Activated CD4-positive, alpha-beta T cell treated with anti-CD3 and anti-CD28 coated beads, Interleukin-2, amount 10 ng/mL, durations not matched to agents 24 days and 14 days (primary cell): ENCODE data around the gene HDAC10. TPM values are rescaled to one million over a fixed set of nuclear protein-coding genes. Genes with fewer than 3 reads are reported as not detected.

Source experiments
- DNase-seq: peaks from one replicate; pipeline ENCODE4 v3.0.0; 2022
- H3K27ac Mint-ChIP-seq: one replicate; pipeline ENCODE4 v1.8.0; 2022; ENCODE audit warnings: mild to moderate bottlenecking, mixed read lengths
- H3K27me3 Mint-ChIP-seq: one replicate; pipeline ENCODE4 v1.8.0; 2022; ENCODE audit warnings: mixed read lengths
- H3K36me3 Mint-ChIP-seq: one replicate; pipeline ENCODE4 v1.8.0; 2022; ENCODE audit warnings: low read depth, mild to moderate bottlenecking, mixed read lengths
- H3K4me1 Mint-ChIP-seq: one replicate; pipeline ENCODE4 v1.8.0; 2021; ENCODE audit warnings: mixed read lengths
- H3K4me3 Mint-ChIP-seq: one replicate; pipeline ENCODE4 v1.8.0; 2022; ENCODE audit warnings: mild to moderate bottlenecking, moderate library complexity, mixed read lengths
- H3K9me3 Mint-ChIP-seq: one replicate; pipeline ENCODE4 v1.8.0; 2021; ENCODE audit warnings: mixed read lengths
- intact Hi-C: fragments of 100-400 bp; cut with micrococcal nuclease; formaldehyde crosslinking; loops from one replicate; pipeline ENCODE4 v1.15.1; 2023
- total RNA-seq: library from RNA; stranded (reverse); gene quantifications from 2 replicates; pipeline ENCODE4 v1.2.3, GENCODE V29; 2022

The HDAC10 gene
- total RNA-seq, 1 donor from 2014 or later: 64.6 TPM

GRCh38 chr22:50260434-50260800 is 9.4 kb upstream of the HDAC10 start:
- Mint-ChIP-seq H3K9me3 (no peaks in the 10 kb centered on the region), H3K4me3 (peak overlapping the region; percentile 62), H3K27ac (no peak overlapping the region), H3K36me3 (peaks cover 3% of the 10 kb centered on the region), H3K27me3 (peaks cover 12% of the 10 kb centered on the region), H3K4me1 (peaks cover 5% of the 10 kb centered on the region)
- intact Hi-C loops: no loop called here
- no peak for DNase-seq

GRCh38 chr22:50259302-50259701 is 8.2 kb upstream of the HDAC10 start:
- Mint-ChIP-seq H3K4me3 (no peak overlapping the region), H3K36me3 (no peaks in the 10 kb centered on the region), H3K27me3 (peaks cover 12% of the 10 kb centered on the region), H3K27ac (no peak overlapping the region), H3K4me1 (peaks cover 5% of the 10 kb centered on the region), H3K9me3 (no peaks in the 10 kb centered on the region)
- intact Hi-C loops: no loop called here
- DNase-seq: no peak

GRCh38 chr22:50258361-50259292 is 7.6 kb upstream of the HDAC10 start:
- Mint-ChIP-seq H3K9me3 (no peaks in the 10 kb centered on the region), H3K36me3 (no peaks in the 10 kb centered on the region), H3K4me3 (peak overlapping the region; percentile 40), H3K27me3 (peaks cover 12% of the 10 kb centered on the region), H3K27ac (no peak overlapping the region), H3K4me1 (peaks cover 5% of the 10 kb centered on the region)
- intact Hi-C loops: no loop called here
- no peak for DNase-seq

DNA sequence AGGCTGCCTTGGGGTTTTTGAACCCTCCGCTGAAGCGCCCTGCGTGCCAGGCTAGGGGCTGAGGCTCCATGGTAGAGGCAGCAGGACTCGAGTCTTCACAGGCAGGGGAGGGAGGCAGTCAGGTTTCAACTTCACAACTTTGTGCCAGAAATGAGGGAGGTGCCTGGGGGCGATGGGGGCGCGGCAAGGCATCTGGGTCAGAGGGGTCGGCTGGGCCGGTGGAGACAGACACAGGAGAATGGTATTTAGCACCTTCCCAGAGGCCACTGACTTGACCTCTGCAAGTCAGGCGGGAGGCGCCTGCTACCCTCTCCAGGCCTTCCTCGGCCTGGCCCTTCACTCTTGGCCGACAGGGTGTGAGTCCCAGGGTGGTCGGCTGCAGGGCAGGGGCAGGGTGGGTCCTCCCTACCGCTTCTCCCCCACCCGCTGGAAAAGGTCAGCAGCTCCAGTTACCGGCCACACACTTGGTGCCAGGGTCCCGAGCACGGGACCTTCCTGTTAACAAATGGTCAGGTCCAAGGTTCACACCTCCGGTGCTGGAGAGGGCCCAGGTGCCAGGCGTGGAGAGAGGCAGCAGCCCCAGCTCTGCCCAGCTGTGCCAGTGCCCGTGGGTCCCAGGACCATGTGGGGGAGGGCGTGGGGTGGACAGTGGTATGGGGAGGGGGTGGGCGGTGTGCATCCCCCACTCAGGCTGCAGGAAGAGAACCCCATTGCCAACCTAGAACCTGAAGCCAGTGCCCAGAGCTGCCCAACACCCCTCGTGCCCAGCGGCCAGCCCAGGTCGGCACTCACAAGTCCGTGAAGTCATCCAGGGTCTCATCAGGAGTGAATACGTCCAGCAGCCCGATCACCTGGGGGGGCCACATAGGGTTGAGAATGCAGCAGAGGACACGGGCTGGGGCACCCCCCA is 6.6 kb upstream of the HDAC10 start:
- intact Hi-C loops: no loop called here
- Mint-ChIP-seq H3K4me1 (peaks cover 5% of the 10 kb centered on the region), H3K27me3 (peaks cover 12% of the 10 kb centered on the region), H3K4me3 (no peak overlapping the region), H3K27ac (no peak overlapping the region), H3K36me3 (no peaks in the 10 kb centered on the region), H3K9me3 (no peaks in the 10 kb centered on the region)
- DNase-seq: no peak

DNA sequence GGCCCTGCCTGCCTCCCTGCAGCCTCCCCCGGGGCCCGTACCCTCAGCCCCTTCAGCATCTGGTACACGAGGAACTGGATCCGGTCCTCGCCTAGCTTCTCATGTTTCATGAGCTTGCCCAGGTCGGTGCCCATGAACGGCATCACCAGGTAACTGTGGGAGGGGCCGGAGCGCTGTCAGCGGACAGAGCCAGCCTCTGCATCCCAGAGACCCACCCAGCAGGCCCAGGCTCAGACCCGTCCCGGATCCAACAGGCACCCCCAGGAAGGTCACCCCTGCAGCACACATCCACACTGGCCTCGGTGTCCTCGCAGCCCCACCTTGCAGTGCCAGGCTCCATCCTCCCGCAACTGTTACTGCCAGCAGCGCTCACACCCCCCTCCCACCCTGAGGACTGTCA is 6.0 kb upstream of the HDAC10 start:
- no peaks in the 10 kb centered on the region for H3K36me3 Mint-ChIP-seq
- H3K9me3 Mint-ChIP-seq: no peaks in the 10 kb centered on the region
- H3K27ac Mint-ChIP-seq: no peak overlapping the region
- intact Hi-C loops: no loop called here
- no peak for DNase-seq
- peaks cover under 1% of the 10 kb centered on the region for H3K4me1 Mint-ChIP-seq
- H3K4me3 Mint-ChIP-seq: no peak overlapping the region
- peaks cover 6% of the 10 kb centered on the region for H3K27me3 Mint-ChIP-seq

- Mint-ChIP-seq H3K4me1 (no peaks in the 10 kb centered on the region), H3K27me3 (peaks cover 4% of the 10 kb centered on the region), H3K36me3 (no peaks in the 10 kb centered on the region), H3K4me3 (no peak overlapping the region), H3K9me3 (no peaks in the 10 kb centered on the region), H3K27ac (no peak overlapping the region)
- DNase-seq: no peak
- intact Hi-C loops: no loop called here
Observed at GRCh38 chr22:50256258-50256862, 5.3 kb upstream of the HDAC10 start.

GRCh38 chr22:50255607-50256006 is 4.5 kb upstream of the HDAC10 start:
- intact Hi-C loops: no loop called here
- no peaks in the 10 kb centered on the region for H3K36me3 Mint-ChIP-seq
- H3K4me3 Mint-ChIP-seq: no peak overlapping the region
- H3K27me3 Mint-ChIP-seq: peaks cover 4% of the 10 kb centered on the region
- H3K4me1 Mint-ChIP-seq: no peaks in the 10 kb centered on the region
- H3K9me3 Mint-ChIP-seq: no peaks in the 10 kb centered on the region
- DNase-seq: no peak
- H3K27ac Mint-ChIP-seq: no peak overlapping the region

DNA sequence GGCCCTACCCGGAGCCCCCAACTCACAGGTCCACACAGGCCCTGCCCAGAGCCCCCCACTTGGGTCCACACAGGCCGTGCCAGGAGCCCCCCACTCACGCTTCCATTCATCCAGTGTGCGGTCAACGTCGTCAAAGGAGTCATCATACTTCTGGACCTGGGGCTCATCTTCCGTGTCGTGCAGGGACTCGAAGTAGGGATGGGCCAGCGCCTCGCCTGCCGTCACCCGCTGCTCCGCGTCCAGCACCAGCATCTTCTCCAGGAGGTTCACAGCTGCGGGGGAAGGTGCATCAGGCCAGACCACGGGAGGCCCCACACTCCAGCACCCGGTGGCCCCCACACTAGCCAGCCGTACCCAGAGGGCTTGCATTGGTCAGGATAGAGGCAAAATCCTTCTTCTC is 4.0 kb upstream of the HDAC10 start:
- Mint-ChIP-seq H3K9me3 (no peaks in the 10 kb centered on the region), H3K27me3 (peaks cover 4% of the 10 kb centered on the region), H3K4me1 (no peaks in the 10 kb centered on the region), H3K4me3 (no peak overlapping the region), H3K36me3 (no peaks in the 10 kb centered on the region), H3K27ac (no peak overlapping the region)
- no peak for DNase-seq
- intact Hi-C loops: no loop called here

DNA sequence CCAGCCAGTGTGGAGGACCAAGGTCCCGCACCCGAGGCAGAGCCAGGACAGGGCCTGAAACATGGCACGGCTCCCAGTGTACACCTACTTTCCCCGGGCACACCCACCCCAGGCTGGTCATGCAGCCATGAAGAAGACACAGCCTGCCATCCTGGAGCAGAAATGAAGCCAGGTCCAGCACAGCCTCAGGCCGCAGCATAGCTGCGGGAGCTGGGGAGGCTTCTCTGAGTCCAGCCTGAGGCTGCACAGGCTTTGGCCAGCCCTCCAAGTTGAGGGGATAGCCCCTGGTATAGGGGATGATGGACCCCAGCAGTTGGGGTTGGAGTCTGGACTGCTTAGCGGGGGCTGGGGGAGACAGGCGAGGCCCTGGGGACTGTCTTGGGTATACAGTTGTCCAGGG is 2.9 kb upstream of the HDAC10 start:
- Mint-ChIP-seq H3K27me3 (peaks cover under 1% of the 10 kb centered on the region), H3K4me1 (no peaks in the 10 kb centered on the region), H3K27ac (no peak overlapping the region), H3K36me3 (no peaks in the 10 kb centered on the region), H3K4me3 (no peak overlapping the region), H3K9me3 (no peaks in the 10 kb centered on the region)
- no peak for DNase-seq
- intact Hi-C loops: loop anchor here (5.0 kb wide), 3 partner anchors 73 to 438 kb away; partner anchors contain the start of genes DENND6B, LMF2 and NCAPH2

DNA sequence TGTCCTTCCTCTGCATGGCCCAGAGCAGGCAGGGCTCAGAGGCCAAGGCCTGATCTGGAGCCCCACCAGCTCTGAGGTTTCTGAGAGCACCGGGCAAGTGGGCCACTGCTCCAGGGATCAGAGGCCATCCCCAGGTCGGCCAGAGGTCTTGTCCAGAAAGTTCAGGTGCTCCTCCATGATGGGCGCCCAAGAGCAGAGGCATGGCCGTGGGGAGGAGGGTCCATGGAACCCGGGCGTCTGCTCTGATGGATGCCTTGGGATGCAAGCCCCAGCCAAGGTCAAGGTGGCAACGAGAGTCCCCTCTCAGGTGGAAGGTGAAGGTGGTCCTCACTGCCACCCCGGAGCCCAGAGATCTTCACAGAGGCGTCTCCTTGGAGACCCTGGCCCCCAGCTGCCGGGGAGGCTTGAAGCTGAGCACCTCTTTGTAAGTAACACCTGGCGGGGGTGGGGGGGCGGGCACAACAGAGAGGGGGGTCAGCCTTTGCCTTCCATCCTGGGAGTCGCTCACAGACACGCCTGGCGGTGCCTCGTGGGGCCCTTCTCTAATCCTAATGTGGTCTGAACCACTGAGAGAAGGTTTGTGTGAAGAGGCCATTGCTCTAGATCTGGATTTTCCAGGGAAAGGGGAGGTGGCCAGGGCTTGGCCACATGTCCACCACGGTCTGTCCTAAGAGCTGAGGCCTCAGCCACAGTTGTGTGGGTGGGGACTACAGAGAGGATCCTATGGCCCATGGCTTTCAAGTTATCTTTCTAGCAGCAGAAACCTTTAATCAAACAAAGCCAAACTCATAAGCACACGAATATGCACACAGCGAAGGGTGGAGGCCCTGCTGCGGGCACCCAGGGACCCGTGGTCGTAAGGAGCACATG is 2.2 kb upstream of the HDAC10 start:
- intact Hi-C loops: loop anchor here (5.0 kb wide), 3 partner anchors 74 to 439 kb away; partner anchors contain the start of genes DENND6B, LMF2 and NCAPH2

GRCh38 chr22:50252082-50253045 is 1.3 kb upstream of the HDAC10 start:
- peaks cover 3% of the 10 kb centered on the region for H3K36me3 Mint-ChIP-seq
- no peaks in the 10 kb centered on the region for H3K27me3 Mint-ChIP-seq
- peak; percentile 90 for DNase-seq
- H3K9me3 Mint-ChIP-seq: no peaks in the 10 kb centered on the region
- peak overlapping the region; percentile 17 for H3K4me3 Mint-ChIP-seq
- peaks cover 1% of the 10 kb centered on the region for H3K4me1 Mint-ChIP-seq
- intact Hi-C loops: loop anchor here (1.0 to 5.0 kb wide), 4 partner anchors 75 to 440 kb away; partner anchors contain the start of genes DENND6B, LMF2 and NCAPH2
- no peak overlapping the region for H3K27ac Mint-ChIP-seq

More for the DNA sequence above, 2.2 kb upstream of the HDAC10 start:
- Mint-ChIP-seq H3K4me1 (no peaks in the 10 kb centered on the region), H3K27ac (no peak overlapping the region), H3K27me3 (no peaks in the 10 kb centered on the region), H3K36me3 (no peaks in the 10 kb centered on the region), H3K9me3 (no peaks in the 10 kb centered on the region), H3K4me3 (no peak overlapping the region)
- no peak for DNase-seq

DNA sequence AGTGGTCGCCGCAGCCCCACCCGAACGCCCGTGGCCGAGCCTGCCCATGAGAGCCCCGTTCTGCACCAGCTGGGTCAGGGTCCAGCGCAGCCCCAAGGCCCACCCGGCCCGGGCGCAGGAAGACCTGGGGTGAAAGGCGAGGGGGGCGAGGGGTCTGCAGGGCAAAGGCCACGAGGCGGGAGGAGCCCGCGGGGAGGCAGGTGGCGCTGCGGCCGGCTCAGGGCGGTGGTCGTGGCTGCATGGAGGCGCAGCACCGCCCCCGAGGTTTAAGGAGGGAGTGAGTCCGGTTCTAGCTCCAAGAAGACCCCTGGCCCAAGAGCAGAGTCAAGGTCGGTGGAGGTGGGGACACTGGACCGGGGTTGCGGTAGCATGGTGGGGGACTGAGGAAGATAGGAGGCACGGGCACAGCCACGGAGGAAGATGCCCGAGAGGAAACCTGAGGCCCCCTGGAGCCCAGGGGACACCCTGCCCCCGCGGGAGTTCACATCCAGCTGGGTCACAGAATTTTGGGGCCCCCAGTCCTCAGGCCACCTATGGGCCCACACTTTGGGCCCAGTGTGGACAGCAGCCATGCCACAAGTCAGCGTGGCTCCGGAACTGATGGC is 514 bp upstream of the HDAC10 start:
- no peak for DNase-seq
- no peaks in the 10 kb centered on the region for H3K9me3 Mint-ChIP-seq
- H3K36me3 Mint-ChIP-seq: peaks cover 8% of the 10 kb centered on the region
- intact Hi-C loops: loop anchor here (1.0 to 5.0 kb wide), 6 partner anchors 19 to 441 kb away; partner anchors contain the start of genes DENND6B, LMF2, MAPK11 and NCAPH2
- no peak overlapping the region for H3K27ac Mint-ChIP-seq
- no peaks in the 10 kb centered on the region for H3K27me3 Mint-ChIP-seq
- peaks cover 3% of the 10 kb centered on the region for H3K4me1 Mint-ChIP-seq
- H3K4me3 Mint-ChIP-seq: peak overlapping the region; percentile 84
